IMR-90 (cell line): ENCODE measurements around the gene CD36. TPM values are rescaled to one million over a fixed set of nuclear protein-coding genes. Genes with fewer than 3 reads are reported as not detected.

Experiments
- ATAC-seq: fragments of 200-7000 bp; cut with Tn5 transposase; 2 replicates; pipeline ENCODE4 v1.9.1; 2020; ENCODE audit warnings: low read depth, mild to moderate bottlenecking, moderate library complexity
- BruUV-seq: library from RNA; stranded (reverse); fragments of 400-500 nt; replicated peaks from 2 replicates; lab custom pipeline; 2021; lab: Mats Ljungman, UMichigan
- CTCF ChIA-PET: fragments of 300-600 bp; formaldehyde crosslinking; extraction: SDS; loops from one replicate; lab custom pipeline; 2021; ENCODE audit warnings: antibody characterized with exemption; lab: Yijun Ruan, JAX
- POLR2A ChIA-PET: fragments of 300-600 bp; sonication (Branson Sonifier 250); formaldehyde crosslinking; loops from one replicate; lab custom pipeline; 2022; ENCODE audit warnings: antibody characterized with exemption; ENCODE audit not compliant: unreplicated experiment; lab: Charles Lee
- DNase-seq: peaks from one replicate; pipeline ENCODE4 v3.0.0; 2013
- H2AFZ ChIP-seq: replicated peaks from 2 replicates; pipeline ENCODE3; 2013; ENCODE audit warnings: low read length, mild to moderate bottlenecking; ENCODE audit not compliant: poor library complexity
- H2AK5ac ChIP-seq: 2 replicates; pipeline ENCODE4 v1.6.1; 2013; ENCODE audit warnings: low read depth, low read length, inconsistent platforms
- H2AK9ac ChIP-seq: replicated peaks from 2 replicates; pipeline ENCODE3; 2013; ENCODE audit warnings: mild to moderate bottlenecking, low read depth, low read length, moderate library complexity; ENCODE audit not compliant: poor library complexity
- H2BK120ac ChIP-seq: 2 replicates; pipeline ENCODE4 v1.6.1; 2013; ENCODE audit warnings: low read depth, low read length, inconsistent platforms
- H2BK15ac ChIP-seq: 3 replicates; pipeline ENCODE4 v1.6.1; 2013; ENCODE audit warnings: low read depth, low read length, inconsistent platforms
- H2BK20ac ChIP-seq: 2 replicates; pipeline ENCODE4 v1.6.1; 2013; ENCODE audit warnings: low read depth, mild to moderate bottlenecking, inconsistent platforms, low read length, moderate library complexity
- H2BK5ac ChIP-seq: 2 replicates; pipeline ENCODE4 v1.6.1; 2013; ENCODE audit warnings: mild to moderate bottlenecking, low read depth, low read length, inconsistent platforms; ENCODE audit not compliant: poor library complexity, severe bottlenecking
- H3K14ac ChIP-seq: replicated peaks from 2 replicates; pipeline ENCODE4 v1.6.1; 2013; ENCODE audit warnings: low read depth, low read length, inconsistent platforms
- H3K18ac ChIP-seq: 2 replicates; pipeline ENCODE4 v1.6.1; 2013; ENCODE audit warnings: low read depth, low read length, control low read depth
- H3K23ac ChIP-seq: 2 replicates; pipeline ENCODE4 v1.6.1; 2013; ENCODE audit warnings: low read depth, low read length, inconsistent platforms
- H3K27ac ChIP-seq: 2 replicates; pipeline ENCODE4 v1.5.1; 2013; ENCODE audit warnings: mild to moderate bottlenecking, control low read depth, low read length; ENCODE audit not compliant: insufficient read depth
- H3K27me3 ChIP-seq: 2 replicates; pipeline ENCODE4 v1.6.1; 2013; ENCODE audit warnings: low read length; ENCODE audit not compliant: control insufficient read depth, insufficient read depth
- H3K36me3 ChIP-seq: 2 replicates; pipeline ENCODE4 v1.6.1; 2013; ENCODE audit warnings: low read length, mixed read lengths; ENCODE audit not compliant: control insufficient read depth, insufficient read depth
- H3K4ac ChIP-seq: 2 replicates; pipeline ENCODE4 v1.6.1; 2013; ENCODE audit warnings: low read depth, low read length, inconsistent platforms
- H3K4me1 ChIP-seq: 2 replicates; pipeline ENCODE4 v1.6.1; 2013; ENCODE audit warnings: low read length, mixed read lengths; ENCODE audit not compliant: control insufficient read depth, insufficient read depth
- H3K4me2 ChIP-seq: 2 replicates; pipeline ENCODE4 v1.6.1; 2013; ENCODE audit warnings: low read depth, mild to moderate bottlenecking, control low read depth, low read length, moderate library complexity
- H3K4me3 ChIP-seq: 2 replicates; pipeline ENCODE4 v1.5.1; 2013; ENCODE audit warnings: low read depth, mild to moderate bottlenecking, control low read depth, low read length, moderate library complexity; ENCODE audit not compliant: insufficient read depth
- H3K56ac ChIP-seq: 2 replicates; pipeline ENCODE4 v1.6.1; 2013; ENCODE audit warnings: low read length, inconsistent platforms; ENCODE audit not compliant: insufficient read depth; ENCODE audit errors: extremely low read depth
- H3K79me1 ChIP-seq, 2 experiments: 2 replicates each; pipeline ENCODE4 v1.6.1; 2013; ENCODE audit warnings: low read length in 2 of 2, inconsistent platforms in 1 of 2, low read depth in 1 of 2
- H3K9ac ChIP-seq: 2 replicates; pipeline ENCODE4 v1.6.1; 2013; ENCODE audit warnings: low read depth, low read length, control low read depth
- H3K9me1 ChIP-seq: 2 replicates; pipeline ENCODE4 v1.6.1; 2013; ENCODE audit warnings: low read length, inconsistent platforms; ENCODE audit not compliant: insufficient read depth
- H3K9me3 ChIP-seq: 2 replicates; pipeline ENCODE4 v1.6.1; 2013; ENCODE audit warnings: low read length; ENCODE audit not compliant: control insufficient read depth, insufficient read depth
- H4K20me1 ChIP-seq: 2 replicates; pipeline ENCODE4 v1.6.1; 2013; ENCODE audit warnings: low read length, inconsistent platforms; ENCODE audit not compliant: insufficient read depth
- H4K5ac ChIP-seq: 2 replicates; pipeline ENCODE4 v1.6.1; 2013; ENCODE audit warnings: mild to moderate bottlenecking, low read depth, low read length, control low read depth
- H4K8ac ChIP-seq, 2 experiments: 2 replicates each; pipeline ENCODE4 v1.6.1; 2013; ENCODE audit warnings: low read depth in 2 of 2, low read length in 2 of 2, control low read depth in 1 of 2, inconsistent platforms in 1 of 2
- H4K91ac ChIP-seq: 2 replicates; pipeline ENCODE4 v1.6.1; 2013; ENCODE audit warnings: low read depth, low read length, inconsistent platforms; ENCODE audit not compliant: insufficient read depth
- BHLHE40 ChIP-seq: fragments of 150-350 bp; IDR thresholded peaks from 2 replicates; pipeline ENCODE4 v1.6.1; 2016; ENCODE audit warnings: mild to moderate bottlenecking, low read depth, low read length
- CEBPB ChIP-seq: IDR thresholded peaks from 2 replicates; pipeline ENCODE4 v1.6.1; 2012; ENCODE audit warnings: low read depth, low read length, improper control_type of control experiment
- CHD1 ChIP-seq: IDR thresholded peaks from 2 replicates; pipeline ENCODE4 v1.6.1; 2012; ENCODE audit warnings: low read depth, low read length, improper control_type of control experiment
- FOS ChIP-seq: fragments of 150-350 bp; IDR thresholded peaks from 2 replicates; pipeline ENCODE4 v1.6.1; 2016; ENCODE audit warnings: low read depth, low read length
- MAFK ChIP-seq: IDR thresholded peaks from 2 replicates; pipeline ENCODE4 v1.6.1; 2012; ENCODE audit warnings: low read depth, low read length, improper control_type of control experiment
- MAZ ChIP-seq: IDR thresholded peaks from 2 replicates; pipeline ENCODE4 v1.6.1; 2012; ENCODE audit warnings: low read depth, mild to moderate bottlenecking, low read length, improper control_type of control experiment, moderate library complexity, borderline replicate concordance
- MXI1 ChIP-seq: IDR thresholded peaks from 2 replicates; pipeline ENCODE4 v1.6.1; 2012; ENCODE audit warnings: low read depth, mild to moderate bottlenecking, low read length, moderate library complexity, borderline replicate concordance
- NFE2L2 ChIP-seq: fragments of 150-350 bp; IDR thresholded peaks from 2 replicates; pipeline ENCODE4 v1.6.1; 2016; ENCODE audit warnings: low read depth, mild to moderate bottlenecking, low read length
- POLR2A ChIP-seq: IDR thresholded peaks from 2 replicates; pipeline ENCODE4 v1.6.1; 2012; ENCODE audit warnings: mild to moderate bottlenecking, low read depth, low read length
- RAD21 ChIP-seq: IDR thresholded peaks from 2 replicates; pipeline ENCODE4 v1.6.1; 2012; ENCODE audit warnings: low read length, improper control_type of control experiment
- RCOR1 ChIP-seq: IDR thresholded peaks from 2 replicates; pipeline ENCODE4 v1.6.1; 2012; ENCODE audit warnings: mild to moderate bottlenecking, low read length, improper control_type of control experiment; ENCODE audit not compliant: insufficient replicate concordance
- RFX5 ChIP-seq: IDR thresholded peaks from 2 replicates; pipeline ENCODE4 v1.8.0; 2012; ENCODE audit warnings: low read depth, mild to moderate bottlenecking, low read length, moderate library complexity
- SMC3 ChIP-seq: fragments of 150-350 bp; IDR thresholded peaks from 2 replicates; pipeline ENCODE4 v1.6.1; 2016; ENCODE audit warnings: low read depth, mild to moderate bottlenecking, antibody characterized with exemption, low read length, moderate library complexity
- USF2 ChIP-seq: fragments of 150-350 bp; IDR thresholded peaks from 2 replicates; pipeline ENCODE4 v1.6.1; 2017; ENCODE audit warnings: mild to moderate bottlenecking, antibody characterized with exemption, low read length, low read depth
- WGBS, 2 experiments: methylation state at CpG; one replicate each; pipeline versions ENCODE4 v1.1.5 to v1.1.7; 2013; ENCODE audit warnings: missing lambda C conversion rate in 2 of 2; ENCODE audit not compliant: insufficient read length in 1 of 2; ENCODE audit errors: extremely low coverage in 2 of 2; 5-methylcytosine and 5-hydroxymethylcytosine counted together
- dilution Hi-C: fragments of 300-500 bp; cut with HindIII; formaldehyde crosslinking; loops from one replicate; pipeline ENCODE4 v1.14.3; 2018; ENCODE audit warnings: low sequenced_read_pairs; ENCODE audit not compliant: unreplicated experiment
- in situ Hi-C: fragments of 300-500 bp; cut with MboI; formaldehyde crosslinking; loops from 3 replicates; pipeline ENCODE4 v1.14.3; 2019; ENCODE audit warnings: low sequenced_read_pairs, inconsistent platforms, mixed read lengths
- intact Hi-C: fragments of 100-400 bp; cut with micrococcal nuclease; formaldehyde crosslinking; loops from 2 replicates; pipeline ENCODE4 v1.10.0; 2022
- polyA plus RNA-seq, 3 experiments: library from polyadenylated mRNA; depleted of rRNA; stranded (reverse); fragments of >200 nt; gene quantifications; 2 replicates each; pipeline ENCODE4 v1.2.3, GENCODE V29; 2012; ENCODE audit warnings: low replicate concordance in 1 of 3
- total RNA-seq: library from RNA; depleted of rRNA; stranded (reverse); fragments of >200 nt; gene quantifications from 2 replicates; pipeline ENCODE4 v1.2.3, GENCODE V29; 2012
- TF ChIP-seq, protein P1 (sequence below): conservative IDR thresholded peaks from 2 replicates; pipeline ENCODE4 v1.5.1; 2012; ENCODE audit warnings: mild to moderate bottlenecking, low read depth, low read length, improper control_type of control experiment
- TF ChIP-seq, protein P2 (sequence below): fragments of 150-350 bp; IDR thresholded peaks from 2 replicates; pipeline ENCODE4 v1.6.1; 2016; ENCODE audit warnings: low read depth, mild to moderate bottlenecking, low read length, moderate library complexity, borderline replicate concordance

The CD36 gene
- total and polyA plus RNA-seq, 2 of the 4 experiments (the other 2 are of a cell fraction): 0.19 to 0.54 TPM

DNA sequence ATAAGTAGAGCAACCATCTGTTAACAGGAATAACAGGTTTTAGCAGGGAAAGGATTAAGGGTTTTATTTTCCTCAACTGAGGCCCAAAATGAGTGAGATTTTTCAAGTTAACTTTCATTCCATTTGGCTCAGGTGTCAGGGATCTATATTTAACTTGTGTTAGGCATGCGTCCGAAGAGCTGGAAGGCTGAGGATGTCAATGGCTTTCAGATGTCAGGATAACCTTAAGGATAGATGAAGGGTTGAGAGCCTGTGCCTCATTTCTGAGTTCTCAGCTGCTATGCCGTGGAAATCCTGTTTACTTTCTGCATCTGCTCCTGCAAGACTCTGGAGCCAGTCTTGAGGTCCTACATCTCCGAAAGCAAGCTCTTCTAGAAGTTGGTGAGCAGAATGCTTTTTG lies 36.4 kb upstream of the CD36 start:
- no peak for DNase-seq
- Histone ChIP-seq H4K8ac (no peak overlapping the region), H3K4me3 (no peak overlapping the region), H3K4ac (no peak overlapping the region), H4K91ac (no peak overlapping the region), H2AFZ (no peak overlapping the region), H3K23ac (no peak overlapping the region), H2AK5ac (no peak overlapping the region), H4K5ac (no peak overlapping the region), H3K18ac (no peak overlapping the region), H3K27me3 (no peaks in the 10 kb centered on the region), H4K20me1 (no peaks in the 10 kb centered on the region), H3K14ac (no peak overlapping the region), H3K9ac (no peak overlapping the region), H2AK9ac (no peak overlapping the region), H2BK20ac (no peak overlapping the region), H3K56ac (no peak overlapping the region), H3K4me1 (peaks cover 4% of the 10 kb centered on the region), H3K9me1 (peaks cover 5% of the 10 kb centered on the region), H3K27ac (no peak overlapping the region), H2BK120ac (no peak overlapping the region), H3K4me2 (no peak overlapping the region), H2BK5ac (no peak overlapping the region), H3K36me3 (no peaks in the 10 kb centered on the region), H3K79me1 (no peaks in the 10 kb centered on the region), H3K9me3 (no peaks in the 10 kb centered on the region), H2BK15ac (no peak overlapping the region; the same call in 2 of the 3 replicates)
- ATAC-seq: no peak
- TF ChIP-seq, protein P1, sequence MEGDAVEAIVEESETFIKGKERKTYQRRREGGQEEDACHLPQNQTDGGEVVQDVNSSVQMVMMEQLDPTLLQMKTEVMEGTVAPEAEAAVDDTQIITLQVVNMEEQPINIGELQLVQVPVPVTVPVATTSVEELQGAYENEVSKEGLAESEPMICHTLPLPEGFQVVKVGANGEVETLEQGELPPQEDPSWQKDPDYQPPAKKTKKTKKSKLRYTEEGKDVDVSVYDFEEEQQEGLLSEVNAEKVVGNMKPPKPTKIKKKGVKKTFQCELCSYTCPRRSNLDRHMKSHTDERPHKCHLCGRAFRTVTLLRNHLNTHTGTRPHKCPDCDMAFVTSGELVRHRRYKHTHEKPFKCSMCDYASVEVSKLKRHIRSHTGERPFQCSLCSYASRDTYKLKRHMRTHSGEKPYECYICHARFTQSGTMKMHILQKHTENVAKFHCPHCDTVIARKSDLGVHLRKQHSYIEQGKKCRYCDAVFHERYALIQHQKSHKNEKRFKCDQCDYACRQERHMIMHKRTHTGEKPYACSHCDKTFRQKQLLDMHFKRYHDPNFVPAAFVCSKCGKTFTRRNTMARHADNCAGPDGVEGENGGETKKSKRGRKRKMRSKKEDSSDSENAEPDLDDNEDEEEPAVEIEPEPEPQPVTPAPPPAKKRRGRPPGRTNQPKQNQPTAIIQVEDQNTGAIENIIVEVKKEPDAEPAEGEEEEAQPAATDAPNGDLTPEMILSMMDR: no peak
- TF ChIP-seq MXI1 (no peak), MAFK (no peak), CHD1 (no peak), USF2 (no peak), NFE2L2 (no peak), FOS (no peak), BHLHE40 (no peak), RAD21 (no peak), SMC3 (no peak), RFX5 (no peak), POLR2A (no peak), CEBPB (no peak), MAZ (no peak), RCOR1 (no peak)
- TF ChIP-seq, protein P2, sequence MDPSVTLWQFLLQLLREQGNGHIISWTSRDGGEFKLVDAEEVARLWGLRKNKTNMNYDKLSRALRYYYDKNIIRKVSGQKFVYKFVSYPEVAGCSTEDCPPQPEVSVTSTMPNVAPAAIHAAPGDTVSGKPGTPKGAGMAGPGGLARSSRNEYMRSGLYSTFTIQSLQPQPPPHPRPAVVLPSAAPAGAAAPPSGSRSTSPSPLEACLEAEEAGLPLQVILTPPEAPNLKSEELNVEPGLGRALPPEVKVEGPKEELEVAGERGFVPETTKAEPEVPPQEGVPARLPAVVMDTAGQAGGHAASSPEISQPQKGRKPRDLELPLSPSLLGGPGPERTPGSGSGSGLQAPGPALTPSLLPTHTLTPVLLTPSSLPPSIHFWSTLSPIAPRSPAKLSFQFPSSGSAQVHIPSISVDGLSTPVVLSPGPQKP: no peak
- 80% methylated on average over 2 of the region's 4 CpGs; no CpG with 5 or more reads in 1 of the 2 experiments for WGBS, 2 experiments
- CTCF ChIA-PET: no interaction called here
- no TSS peak for BruUV-seq
- POLR2A ChIA-PET: no interaction called here
- in situ Hi-C loops: no loop called here
- dilution Hi-C loops: no loop called here
- intact Hi-C loops: no loop called here
